HL-60 (cell line): ENCODE measurements around the gene VWA7.

Source experiments
- GABPA ChIP-seq: IDR thresholded peaks from 2 replicates; pipeline ENCODE4 v1.6.1; 2012; ENCODE audit warnings: low read depth
- POLR2AphosphoS5 ChIP-seq: IDR thresholded peaks from 2 replicates; pipeline ENCODE4 v1.6.1; 2012; ENCODE audit warnings: low read depth
- SPI1 ChIP-seq: IDR thresholded peaks from 2 replicates; pipeline ENCODE4 v1.6.1; 2012; ENCODE audit warnings: low read depth, mild to moderate bottlenecking, borderline replicate concordance
- TF ChIP-seq, protein P1 (sequence below): IDR thresholded peaks from one replicate; pipeline ENCODE4 v1.5.1; 2011; ENCODE audit warnings: low read length, control low read depth, inconsistent platforms; ENCODE audit not compliant: insufficient read depth
- TF ChIP-seq, protein P2 (sequence below): IDR thresholded peaks from 2 replicates; pipeline ENCODE4 v1.6.1; 2012; ENCODE audit warnings: low read depth; ENCODE audit not compliant: insufficient replicate concordance

DNA sequence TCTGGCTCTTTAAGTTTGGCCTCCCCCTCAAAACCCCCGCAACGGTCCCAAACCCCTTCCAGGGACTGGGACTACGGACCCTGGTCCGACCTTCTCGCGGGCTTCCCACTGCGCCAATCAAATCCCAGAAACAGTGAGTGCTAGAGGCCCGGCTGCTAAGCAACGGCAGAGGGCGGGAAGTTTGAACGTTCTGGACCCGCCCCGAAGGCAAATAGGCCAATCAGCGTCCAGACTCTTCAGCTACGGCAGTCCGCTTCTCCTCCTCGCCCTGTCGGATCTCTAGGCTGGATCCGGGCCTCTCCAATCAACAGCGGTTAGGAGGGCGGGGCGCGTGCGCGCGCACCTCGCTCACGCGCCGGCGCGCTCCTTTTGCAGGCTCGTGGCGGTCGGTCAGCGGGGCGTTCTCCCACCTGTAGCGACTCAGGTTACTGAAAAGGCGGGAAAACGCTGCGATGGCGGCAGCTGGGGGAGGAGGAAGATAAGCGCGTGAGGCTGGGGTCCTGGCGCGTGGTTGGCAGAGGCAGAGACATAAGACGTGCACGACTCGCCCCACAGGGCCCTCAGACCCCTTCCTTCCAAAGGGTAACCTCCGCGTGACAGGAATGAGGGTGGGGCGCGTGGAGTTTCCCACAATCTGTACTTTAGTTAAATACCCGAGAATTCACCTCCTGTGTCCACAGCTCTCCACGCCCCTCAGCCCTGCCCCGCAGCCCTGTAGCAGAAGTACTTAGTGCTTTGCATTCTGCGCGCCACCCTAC lies 37.3 kb downstream of the VWA7 start, which contains the start of gene MSH5:
- TF ChIP-seq POLR2AphosphoS5 = peak; percentile 91
- TF ChIP-seq, protein P1, sequence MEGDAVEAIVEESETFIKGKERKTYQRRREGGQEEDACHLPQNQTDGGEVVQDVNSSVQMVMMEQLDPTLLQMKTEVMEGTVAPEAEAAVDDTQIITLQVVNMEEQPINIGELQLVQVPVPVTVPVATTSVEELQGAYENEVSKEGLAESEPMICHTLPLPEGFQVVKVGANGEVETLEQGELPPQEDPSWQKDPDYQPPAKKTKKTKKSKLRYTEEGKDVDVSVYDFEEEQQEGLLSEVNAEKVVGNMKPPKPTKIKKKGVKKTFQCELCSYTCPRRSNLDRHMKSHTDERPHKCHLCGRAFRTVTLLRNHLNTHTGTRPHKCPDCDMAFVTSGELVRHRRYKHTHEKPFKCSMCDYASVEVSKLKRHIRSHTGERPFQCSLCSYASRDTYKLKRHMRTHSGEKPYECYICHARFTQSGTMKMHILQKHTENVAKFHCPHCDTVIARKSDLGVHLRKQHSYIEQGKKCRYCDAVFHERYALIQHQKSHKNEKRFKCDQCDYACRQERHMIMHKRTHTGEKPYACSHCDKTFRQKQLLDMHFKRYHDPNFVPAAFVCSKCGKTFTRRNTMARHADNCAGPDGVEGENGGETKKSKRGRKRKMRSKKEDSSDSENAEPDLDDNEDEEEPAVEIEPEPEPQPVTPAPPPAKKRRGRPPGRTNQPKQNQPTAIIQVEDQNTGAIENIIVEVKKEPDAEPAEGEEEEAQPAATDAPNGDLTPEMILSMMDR = no peak
- TF ChIP-seq, protein P2, sequence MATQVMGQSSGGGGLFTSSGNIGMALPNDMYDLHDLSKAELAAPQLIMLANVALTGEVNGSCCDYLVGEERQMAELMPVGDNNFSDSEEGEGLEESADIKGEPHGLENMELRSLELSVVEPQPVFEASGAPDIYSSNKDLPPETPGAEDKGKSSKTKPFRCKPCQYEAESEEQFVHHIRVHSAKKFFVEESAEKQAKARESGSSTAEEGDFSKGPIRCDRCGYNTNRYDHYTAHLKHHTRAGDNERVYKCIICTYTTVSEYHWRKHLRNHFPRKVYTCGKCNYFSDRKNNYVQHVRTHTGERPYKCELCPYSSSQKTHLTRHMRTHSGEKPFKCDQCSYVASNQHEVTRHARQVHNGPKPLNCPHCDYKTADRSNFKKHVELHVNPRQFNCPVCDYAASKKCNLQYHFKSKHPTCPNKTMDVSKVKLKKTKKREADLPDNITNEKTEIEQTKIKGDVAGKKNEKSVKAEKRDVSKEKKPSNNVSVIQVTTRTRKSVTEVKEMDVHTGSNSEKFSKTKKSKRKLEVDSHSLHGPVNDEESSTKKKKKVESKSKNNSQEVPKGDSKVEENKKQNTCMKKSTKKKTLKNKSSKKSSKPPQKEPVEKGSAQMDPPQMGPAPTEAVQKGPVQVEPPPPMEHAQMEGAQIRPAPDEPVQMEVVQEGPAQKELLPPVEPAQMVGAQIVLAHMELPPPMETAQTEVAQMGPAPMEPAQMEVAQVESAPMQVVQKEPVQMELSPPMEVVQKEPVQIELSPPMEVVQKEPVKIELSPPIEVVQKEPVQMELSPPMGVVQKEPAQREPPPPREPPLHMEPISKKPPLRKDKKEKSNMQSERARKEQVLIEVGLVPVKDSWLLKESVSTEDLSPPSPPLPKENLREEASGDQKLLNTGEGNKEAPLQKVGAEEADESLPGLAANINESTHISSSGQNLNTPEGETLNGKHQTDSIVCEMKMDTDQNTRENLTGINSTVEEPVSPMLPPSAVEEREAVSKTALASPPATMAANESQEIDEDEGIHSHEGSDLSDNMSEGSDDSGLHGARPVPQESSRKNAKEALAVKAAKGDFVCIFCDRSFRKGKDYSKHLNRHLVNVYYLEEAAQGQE = peak; percentile 64
- TF ChIP-seq SPI1 = no peak
- TF ChIP-seq GABPA = no peak
